HG03442 (cell line): ENCODE results near the gene GBGT1.

Experiments
- ATAC-seq: cut with Tn5 transposase; IDR thresholded peaks from one replicate; pipeline ENCODE4 v1.9.1; 2021; ENCODE audit warnings: mild to moderate bottlenecking, moderate library complexity; ENCODE audit not compliant: unreplicated experiment

Gene GBGT1

GRCh38 chr9:133104718-133105460 is 58.8 kb downstream of the GBGT1 start:
- no peak for ATAC-seq

GRCh38 chr9:133103987-133104505 is 59.7 kb downstream of the GBGT1 start:
- ATAC-seq: no peak

- ATAC-seq: no peak
Measured at GRCh38 chr9:133103183-133103986, 60.3 kb downstream of the GBGT1 start.
